IMR-90 (cell line): ENCODE results near the gene NELFCD. TPM values are rescaled to one million over a fixed set of nuclear protein-coding genes. Genes with fewer than 3 reads are reported as not detected.

ENCODE experiments used
- ATAC-seq: fragments of 200-7000 bp; cut with Tn5 transposase; 2 replicates; pipeline ENCODE4 v1.9.1; 2020; ENCODE audit warnings: low read depth, mild to moderate bottlenecking, moderate library complexity
- BruUV-seq: library from RNA; stranded (reverse); fragments of 400-500 nt; replicated peaks from 2 replicates; lab custom pipeline; 2021; lab: Mats Ljungman, UMichigan
- CTCF ChIA-PET: fragments of 300-600 bp; formaldehyde crosslinking; extraction: SDS; loops from one replicate; lab custom pipeline; 2021; ENCODE audit warnings: antibody characterized with exemption; lab: Yijun Ruan, JAX
- POLR2A ChIA-PET: fragments of 300-600 bp; sonication (Branson Sonifier 250); formaldehyde crosslinking; loops from one replicate; lab custom pipeline; 2022; ENCODE audit warnings: antibody characterized with exemption; ENCODE audit not compliant: unreplicated experiment; lab: Charles Lee
- DNase-seq: peaks from one replicate; pipeline ENCODE4 v3.0.0; 2013
- H2AFZ ChIP-seq: replicated peaks from 2 replicates; pipeline ENCODE3; 2013; ENCODE audit warnings: low read length, mild to moderate bottlenecking; ENCODE audit not compliant: poor library complexity
- H2AK5ac ChIP-seq: 2 replicates; pipeline ENCODE4 v1.6.1; 2013; ENCODE audit warnings: low read depth, low read length, inconsistent platforms
- H2AK9ac ChIP-seq: replicated peaks from 2 replicates; pipeline ENCODE3; 2013; ENCODE audit warnings: mild to moderate bottlenecking, low read depth, low read length, moderate library complexity; ENCODE audit not compliant: poor library complexity
- H2BK120ac ChIP-seq: 2 replicates; pipeline ENCODE4 v1.6.1; 2013; ENCODE audit warnings: low read depth, low read length, inconsistent platforms
- H2BK15ac ChIP-seq: 3 replicates; pipeline ENCODE4 v1.6.1; 2013; ENCODE audit warnings: low read depth, low read length, inconsistent platforms
- H2BK20ac ChIP-seq: 2 replicates; pipeline ENCODE4 v1.6.1; 2013; ENCODE audit warnings: low read depth, mild to moderate bottlenecking, inconsistent platforms, low read length, moderate library complexity
- H2BK5ac ChIP-seq: 2 replicates; pipeline ENCODE4 v1.6.1; 2013; ENCODE audit warnings: mild to moderate bottlenecking, low read depth, low read length, inconsistent platforms; ENCODE audit not compliant: poor library complexity, severe bottlenecking
- H3K14ac ChIP-seq: replicated peaks from 2 replicates; pipeline ENCODE4 v1.6.1; 2013; ENCODE audit warnings: low read depth, low read length, inconsistent platforms
- H3K18ac ChIP-seq: 2 replicates; pipeline ENCODE4 v1.6.1; 2013; ENCODE audit warnings: low read depth, low read length, control low read depth
- H3K23ac ChIP-seq: 2 replicates; pipeline ENCODE4 v1.6.1; 2013; ENCODE audit warnings: low read depth, low read length, inconsistent platforms
- H3K27ac ChIP-seq: 2 replicates; pipeline ENCODE4 v1.5.1; 2013; ENCODE audit warnings: mild to moderate bottlenecking, control low read depth, low read length; ENCODE audit not compliant: insufficient read depth
- H3K27me3 ChIP-seq: 2 replicates; pipeline ENCODE4 v1.6.1; 2013; ENCODE audit warnings: low read length; ENCODE audit not compliant: control insufficient read depth, insufficient read depth
- H3K36me3 ChIP-seq: 2 replicates; pipeline ENCODE4 v1.6.1; 2013; ENCODE audit warnings: low read length, mixed read lengths; ENCODE audit not compliant: control insufficient read depth, insufficient read depth
- H3K4ac ChIP-seq: 2 replicates; pipeline ENCODE4 v1.6.1; 2013; ENCODE audit warnings: low read depth, low read length, inconsistent platforms
- H3K4me1 ChIP-seq: 2 replicates; pipeline ENCODE4 v1.6.1; 2013; ENCODE audit warnings: low read length, mixed read lengths; ENCODE audit not compliant: control insufficient read depth, insufficient read depth
- H3K4me2 ChIP-seq: 2 replicates; pipeline ENCODE4 v1.6.1; 2013; ENCODE audit warnings: low read depth, mild to moderate bottlenecking, control low read depth, low read length, moderate library complexity
- H3K4me3 ChIP-seq: 2 replicates; pipeline ENCODE4 v1.5.1; 2013; ENCODE audit warnings: low read depth, mild to moderate bottlenecking, control low read depth, low read length, moderate library complexity; ENCODE audit not compliant: insufficient read depth
- H3K56ac ChIP-seq: 2 replicates; pipeline ENCODE4 v1.6.1; 2013; ENCODE audit warnings: low read length, inconsistent platforms; ENCODE audit not compliant: insufficient read depth; ENCODE audit errors: extremely low read depth
- H3K79me1 ChIP-seq, 2 experiments: 2 replicates each; pipeline ENCODE4 v1.6.1; 2013; ENCODE audit warnings: low read length in 2 of 2, inconsistent platforms in 1 of 2, low read depth in 1 of 2
- H3K9ac ChIP-seq: 2 replicates; pipeline ENCODE4 v1.6.1; 2013; ENCODE audit warnings: low read depth, low read length, control low read depth
- H3K9me1 ChIP-seq: 2 replicates; pipeline ENCODE4 v1.6.1; 2013; ENCODE audit warnings: low read length, inconsistent platforms; ENCODE audit not compliant: insufficient read depth
- H3K9me3 ChIP-seq: 2 replicates; pipeline ENCODE4 v1.6.1; 2013; ENCODE audit warnings: low read length; ENCODE audit not compliant: control insufficient read depth, insufficient read depth
- H4K20me1 ChIP-seq: 2 replicates; pipeline ENCODE4 v1.6.1; 2013; ENCODE audit warnings: low read length, inconsistent platforms; ENCODE audit not compliant: insufficient read depth
- H4K5ac ChIP-seq: 2 replicates; pipeline ENCODE4 v1.6.1; 2013; ENCODE audit warnings: mild to moderate bottlenecking, low read depth, low read length, control low read depth
- H4K8ac ChIP-seq, 2 experiments: 2 replicates each; pipeline ENCODE4 v1.6.1; 2013; ENCODE audit warnings: low read depth in 2 of 2, low read length in 2 of 2, control low read depth in 1 of 2, inconsistent platforms in 1 of 2
- H4K91ac ChIP-seq: 2 replicates; pipeline ENCODE4 v1.6.1; 2013; ENCODE audit warnings: low read depth, low read length, inconsistent platforms; ENCODE audit not compliant: insufficient read depth
- CEBPB ChIP-seq: IDR thresholded peaks from 2 replicates; pipeline ENCODE4 v1.6.1; 2012; ENCODE audit warnings: low read depth, low read length, improper control_type of control experiment
- MAFK ChIP-seq: IDR thresholded peaks from 2 replicates; pipeline ENCODE4 v1.6.1; 2012; ENCODE audit warnings: low read depth, low read length, improper control_type of control experiment
- MXI1 ChIP-seq: IDR thresholded peaks from 2 replicates; pipeline ENCODE4 v1.6.1; 2012; ENCODE audit warnings: low read depth, mild to moderate bottlenecking, low read length, moderate library complexity, borderline replicate concordance
- RAD21 ChIP-seq: IDR thresholded peaks from 2 replicates; pipeline ENCODE4 v1.6.1; 2012; ENCODE audit warnings: low read length, improper control_type of control experiment
- WGBS, 2 experiments: methylation state at CpG; one replicate each; pipeline versions ENCODE4 v1.1.5 to v1.1.7; 2013; ENCODE audit warnings: missing lambda C conversion rate in 2 of 2; ENCODE audit not compliant: insufficient read length in 1 of 2; ENCODE audit errors: extremely low coverage in 2 of 2; 5-methylcytosine and 5-hydroxymethylcytosine counted together
- dilution Hi-C: fragments of 300-500 bp; cut with HindIII; formaldehyde crosslinking; loops from one replicate; pipeline ENCODE4 v1.14.3; 2018; ENCODE audit warnings: low sequenced_read_pairs; ENCODE audit not compliant: unreplicated experiment
- in situ Hi-C: fragments of 300-500 bp; cut with MboI; formaldehyde crosslinking; loops from 3 replicates; pipeline ENCODE4 v1.14.3; 2019; ENCODE audit warnings: low sequenced_read_pairs, inconsistent platforms, mixed read lengths
- intact Hi-C: fragments of 100-400 bp; cut with micrococcal nuclease; formaldehyde crosslinking; loops from 2 replicates; pipeline ENCODE4 v1.10.0; 2022
- polyA plus RNA-seq, 3 experiments: library from polyadenylated mRNA; depleted of rRNA; stranded (reverse); fragments of >200 nt; gene quantifications; 2 replicates each; pipeline ENCODE4 v1.2.3, GENCODE V29; 2012; ENCODE audit warnings: low replicate concordance in 1 of 3
- total RNA-seq: library from RNA; depleted of rRNA; stranded (reverse); fragments of >200 nt; gene quantifications from 2 replicates; pipeline ENCODE4 v1.2.3, GENCODE V29; 2012

The NELFCD gene
- total and polyA plus RNA-seq, 2 of the 4 experiments (the other 2 are of a cell fraction), result 88.9 to 94.1 TPM

GRCh38 chr20:58990651-58991445, 9.8 kb downstream of the NELFCD start:
- H3K14ac ChIP-seq, result no peak overlapping the region
- H2BK5ac ChIP-seq, result no peak overlapping the region
- no peak overlapping the region for H2BK120ac ChIP-seq
- no peak overlapping the region for H3K18ac ChIP-seq
- no peak overlapping the region for H3K4me2 ChIP-seq
- ATAC-seq, result no peak
- no peak overlapping the region for H3K4ac ChIP-seq
- DNase-seq, result no peak
- no peak overlapping the region for H4K5ac ChIP-seq
- H2BK15ac ChIP-seq, result no peak overlapping the region
- H2AFZ ChIP-seq, result no peak overlapping the region
- dilution Hi-C loops, result no loop called here
- ChIA-PET CTCF (interaction anchor here (0.6 to 1.3 kb wide), 2 partner anchors 9 to 668 kb away, joined by 3 to 4 read pairs; partner anchors contain the start of gene NELFCD), POLR2A (no interaction called here)
- no peak overlapping the region for H3K27ac ChIP-seq
- H3K27me3 ChIP-seq, result no peaks in the 10 kb centered on the region
- H2AK9ac ChIP-seq, result no peak overlapping the region
- 93% methylated on average over 3 of the region's 14 CpGs; no CpG with 5 or more reads in 1 of the 2 experiments for WGBS, 2 experiments
- H3K36me3 ChIP-seq, result peaks cover 69% of the 10 kb centered on the region
- H3K9me3 ChIP-seq, result no peaks in the 10 kb centered on the region
- H3K23ac ChIP-seq, result no peak overlapping the region
- peaks cover 25 to 59% of the 10 kb centered on the region in 2 experiments for H3K79me1 ChIP-seq
- H3K4me3 ChIP-seq, result no peak overlapping the region
- no peak overlapping the region for H2AK5ac ChIP-seq
- H3K56ac ChIP-seq, result no peak overlapping the region
- H3K9me1 ChIP-seq, result peaks cover 21% of the 10 kb centered on the region
- in situ Hi-C loops, result no loop called here
- BruUV-seq, result no TSS peak
- intact Hi-C loops, result no loop called here
- H2BK20ac ChIP-seq, result no peak overlapping the region
- no peak overlapping the region for H4K8ac ChIP-seq
- H4K20me1 ChIP-seq, result peaks cover 15% of the 10 kb centered on the region
- H3K9ac ChIP-seq, result no peak overlapping the region
- no peak overlapping the region for H4K91ac ChIP-seq
- no peak for TF ChIP-seq MXI1
- TF ChIP-seq CEBPB, result no peak
- TF ChIP-seq RAD21, result no peak
- no peak for TF ChIP-seq MAFK
- H3K4me1 ChIP-seq, result peaks cover 6% of the 10 kb centered on the region; the same call in 1 of the 2 replicates
